Measurements from ENCODE around the gene VIT. TPM values are rescaled to one million over a fixed set of nuclear protein-coding genes. Genes with fewer than 3 reads are reported as not detected.

VIT gene
- total and polyA plus RNA-seq, 9 donors: 2.9 to 29.7 (median 19.4) TPM

DNA sequence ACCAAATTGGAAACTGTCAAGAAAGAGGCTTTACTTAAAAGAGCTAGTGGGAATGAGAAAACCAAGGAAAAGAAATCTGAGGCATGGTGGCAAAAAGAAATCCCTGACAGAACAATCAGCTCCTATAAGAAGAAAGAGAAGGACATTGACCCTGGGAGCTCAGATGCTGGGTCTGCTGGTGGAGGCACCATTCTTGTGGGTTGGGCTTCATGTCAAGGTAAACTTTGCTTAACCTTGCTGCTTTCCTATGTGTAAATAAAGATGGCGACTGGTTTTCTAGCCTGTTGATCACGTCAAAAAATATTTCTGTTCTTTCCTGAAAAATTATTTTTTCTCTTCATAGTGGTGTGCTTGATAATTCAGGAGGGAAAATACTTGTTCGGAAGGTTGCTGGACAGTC is 58.1 kb downstream of the VIT start:
- TF ChIP-seq POLR2A (IDR thresholded peaks at IDR 0.05) (no peak), EP300 (IDR thresholded peaks at IDR 0.05) (no peak)
- TF ChIP-seq, protein P1, sequence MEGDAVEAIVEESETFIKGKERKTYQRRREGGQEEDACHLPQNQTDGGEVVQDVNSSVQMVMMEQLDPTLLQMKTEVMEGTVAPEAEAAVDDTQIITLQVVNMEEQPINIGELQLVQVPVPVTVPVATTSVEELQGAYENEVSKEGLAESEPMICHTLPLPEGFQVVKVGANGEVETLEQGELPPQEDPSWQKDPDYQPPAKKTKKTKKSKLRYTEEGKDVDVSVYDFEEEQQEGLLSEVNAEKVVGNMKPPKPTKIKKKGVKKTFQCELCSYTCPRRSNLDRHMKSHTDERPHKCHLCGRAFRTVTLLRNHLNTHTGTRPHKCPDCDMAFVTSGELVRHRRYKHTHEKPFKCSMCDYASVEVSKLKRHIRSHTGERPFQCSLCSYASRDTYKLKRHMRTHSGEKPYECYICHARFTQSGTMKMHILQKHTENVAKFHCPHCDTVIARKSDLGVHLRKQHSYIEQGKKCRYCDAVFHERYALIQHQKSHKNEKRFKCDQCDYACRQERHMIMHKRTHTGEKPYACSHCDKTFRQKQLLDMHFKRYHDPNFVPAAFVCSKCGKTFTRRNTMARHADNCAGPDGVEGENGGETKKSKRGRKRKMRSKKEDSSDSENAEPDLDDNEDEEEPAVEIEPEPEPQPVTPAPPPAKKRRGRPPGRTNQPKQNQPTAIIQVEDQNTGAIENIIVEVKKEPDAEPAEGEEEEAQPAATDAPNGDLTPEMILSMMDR (IDR thresholded peaks at IDR 0.05): no peak

DNA sequence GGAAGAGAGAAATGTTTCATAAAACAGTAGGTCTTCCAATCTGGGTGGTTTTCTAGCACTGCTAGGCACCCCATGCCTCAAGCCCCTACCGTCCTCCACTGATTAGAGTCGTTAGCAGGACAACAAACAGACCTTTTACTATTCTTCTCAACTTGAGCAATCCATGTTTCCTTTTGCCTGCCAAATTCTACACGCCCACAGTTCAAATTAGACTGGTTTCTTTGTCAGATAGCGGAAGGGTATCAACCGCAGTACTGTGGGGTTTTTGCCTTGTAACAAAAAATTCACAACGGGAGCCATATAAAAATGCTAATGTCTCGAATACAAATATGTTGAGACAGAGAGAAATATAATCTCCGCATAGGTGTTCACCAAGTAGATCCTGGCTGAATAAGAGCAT is 59.9 kb downstream of the VIT start:
- intact Hi-C loops (cut with DNase I): no loop called here
- no peaks in the 10 kb centered on the region for H3K9me3 ChIP-seq
- H3K27ac ChIP-seq: no peak overlapping the region
- no peaks in the 10 kb centered on the region for H3K4me1 ChIP-seq (ENCODE audit: insufficient read depth)
- 88 to 90% (median 89%) methylated on average over 8 of the region's 8 CpGs for WGBS, 3 donors
- DNase-seq: no peak
- no peak for TF ChIP-seq POLR2A (IDR thresholded peaks at IDR 0.05)
- no peak for TF ChIP-seq EP300 (IDR thresholded peaks at IDR 0.05)
- TF ChIP-seq, protein P1 (IDR thresholded peaks at IDR 0.05): no peak
- no peak overlapping the region for H3K4me3 ChIP-seq
- no peaks in the 10 kb centered on the region for H3K27me3 ChIP-seq
- no peaks in the 10 kb centered on the region for H3K36me3 ChIP-seq

More for the DNA sequence above, 58.1 kb downstream of the VIT start:
- intact Hi-C loops (cut with DNase I): no loop called here
- DNase-seq: no peak
- Histone ChIP-seq H3K4me3 (no peak overlapping the region), H3K4me1 (ENCODE audit: insufficient read depth) (no peaks in the 10 kb centered on the region), H3K27ac (no peak overlapping the region), H3K27me3 (no peaks in the 10 kb centered on the region), H3K9me3 (no peaks in the 10 kb centered on the region), H3K36me3 (no peaks in the 10 kb centered on the region)
- 89 to 96% (median 93%) methylated on average over 3 of the region's 3 CpGs for WGBS, 3 donors

- 68 to 86% (median 76%) methylated on average over 9 of the region's 9 CpGs for WGBS, 3 donors
- intact Hi-C loops (cut with DNase I): no loop called here
- no peak overlapping the region for H3K4me3 ChIP-seq
- H3K36me3 ChIP-seq: no peaks in the 10 kb centered on the region
- H3K27me3 ChIP-seq: no peaks in the 10 kb centered on the region
- no peak for TF ChIP-seq POLR2A (IDR thresholded peaks at IDR 0.05)
- TF ChIP-seq EP300 (IDR thresholded peaks at IDR 0.05): no peak
- TF ChIP-seq, protein P1 (IDR thresholded peaks at IDR 0.05): no peak
- no peak overlapping the region for H3K27ac ChIP-seq
- H3K4me1 ChIP-seq (ENCODE audit: insufficient read depth): no peaks in the 10 kb centered on the region
- H3K9me3 ChIP-seq: no peaks in the 10 kb centered on the region
- DNase-seq: no peak
Observed at GRCh38 chr2:36762764-36763490, 66.4 kb downstream of the VIT start.

- intact Hi-C loops (cut with DNase I): no loop called here
- 70 to 89% (median 82%) methylated on average over 2 of the region's 2 CpGs for WGBS, 3 donors
Observed at GRCh38 chr2:36769106-36769505, 72.6 kb downstream of the VIT start.

More at GRCh38 chr2:36769106-36769505, 72.6 kb downstream of the VIT start:
- no peaks in the 10 kb centered on the region for H3K27me3 ChIP-seq
- no peak for DNase-seq
- H3K9me3 ChIP-seq: no peaks in the 10 kb centered on the region
- TF ChIP-seq POLR2A (IDR thresholded peaks at IDR 0.05): no peak
- no peak for TF ChIP-seq EP300 (IDR thresholded peaks at IDR 0.05)
- TF ChIP-seq, protein P1 (IDR thresholded peaks at IDR 0.05): no peak
- H3K36me3 ChIP-seq: no peaks in the 10 kb centered on the region
- no peaks in the 10 kb centered on the region for H3K4me1 ChIP-seq (ENCODE audit: insufficient read depth)
- H3K4me3 ChIP-seq: no peak overlapping the region
- H3K27ac ChIP-seq: no peak overlapping the region
